ENCODE results near the gene MICAL2.
A peak's percentile ranks its signal among the peaks of the same experiment; 100 is the strongest.

MICAL2 gene

DNA sequence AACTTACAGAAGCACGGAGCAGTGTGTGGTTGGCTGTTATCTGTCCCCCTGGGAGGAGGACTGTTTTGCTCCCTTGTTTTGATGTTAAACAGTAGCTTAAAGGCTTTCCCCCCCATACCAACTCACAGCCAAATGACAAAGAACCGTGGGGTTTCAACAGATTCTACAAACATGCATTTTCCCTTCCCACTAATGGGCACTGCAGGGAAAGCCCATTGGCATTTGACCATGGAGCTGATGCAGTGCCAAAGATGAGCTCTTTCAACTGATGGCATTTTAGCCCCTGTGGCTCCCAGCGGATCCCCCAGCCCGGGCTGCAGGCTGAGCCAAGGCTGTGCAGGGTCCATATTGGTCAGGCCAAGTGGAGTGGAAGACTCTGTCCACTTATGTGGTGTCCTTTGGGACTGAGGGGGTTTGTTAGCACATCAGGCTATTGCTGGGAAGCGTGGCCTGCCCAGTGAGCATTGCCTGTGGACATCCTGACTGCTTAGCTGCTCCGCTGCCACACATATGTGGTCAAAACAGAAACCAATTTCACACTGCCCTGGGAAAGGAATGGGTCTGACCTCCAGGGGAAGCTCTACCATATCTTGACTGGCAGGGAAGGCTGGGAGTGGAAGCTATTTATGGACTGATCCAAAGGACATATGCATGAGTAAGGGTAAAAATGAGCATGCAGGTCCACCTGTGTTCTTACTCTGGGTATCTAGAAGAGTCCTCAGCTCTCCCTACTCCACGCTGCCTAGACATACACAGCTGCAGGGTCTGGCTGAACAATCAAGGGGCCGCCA, 150.5 kb downstream of the MICAL2 start:
- H3K36me3 ChIP-seq (ENCODE audit: insufficient read depth, low read length): peaks cover 74% of the 10 kb centered on the region
- no peak overlapping the region for H3K4me3 ChIP-seq (ENCODE audit: low read depth in 1 of 2, low read length in 2 of 2)
- H3K27ac ChIP-seq (ENCODE audit: low read depth, low read length): no peak overlapping the region
- no peaks in the 10 kb centered on the region for H3K9me3 ChIP-seq (ENCODE audit: low read length)
- H3K27me3 ChIP-seq (ENCODE audit: control insufficient read depth in 1 of 2, insufficient read depth in 2 of 2, low read length in 2 of 2): no peaks in the 10 kb centered on the region
- H3K9ac ChIP-seq (ENCODE audit: low read length): no peak overlapping the region
- no peaks in the 10 kb centered on the region for H3K4me1 ChIP-seq (ENCODE audit: insufficient read depth, low read length)

DNA sequence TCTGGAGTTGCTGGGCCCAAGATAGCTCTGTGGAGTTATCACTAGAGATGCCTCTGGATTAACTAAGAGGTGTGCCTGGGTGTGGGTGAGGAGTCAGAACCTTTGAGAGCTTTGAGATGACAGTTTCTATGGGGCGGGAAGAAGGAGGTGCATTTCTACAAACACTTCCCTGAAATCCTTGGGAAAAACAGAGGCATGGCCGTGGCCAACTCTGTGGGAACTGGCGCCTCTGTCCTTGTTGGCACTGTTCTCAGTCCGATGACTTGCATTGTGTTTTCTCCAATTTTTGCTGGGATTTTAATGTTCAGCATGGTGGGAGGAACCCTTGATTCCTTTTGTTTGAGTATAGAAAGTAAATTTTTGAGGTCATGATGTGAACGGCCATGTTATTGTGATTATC, 151.2 kb downstream of the MICAL2 start:
- no peak overlapping the region for H3K27ac ChIP-seq (ENCODE audit: low read depth, low read length)
- no peaks in the 10 kb centered on the region for H3K9me3 ChIP-seq (ENCODE audit: low read length)
- no peaks in the 10 kb centered on the region for H3K27me3 ChIP-seq (ENCODE audit: control insufficient read depth in 1 of 2, insufficient read depth in 2 of 2, low read length in 2 of 2)
- no peak overlapping the region for H3K9ac ChIP-seq (ENCODE audit: low read length)
- H3K4me1 ChIP-seq (ENCODE audit: insufficient read depth, low read length): no peaks in the 10 kb centered on the region
- no peak overlapping the region for H3K4me3 ChIP-seq (ENCODE audit: low read depth in 1 of 2, low read length in 2 of 2)
- peaks cover 69% of the 10 kb centered on the region for H3K36me3 ChIP-seq (ENCODE audit: insufficient read depth, low read length)

DNA sequence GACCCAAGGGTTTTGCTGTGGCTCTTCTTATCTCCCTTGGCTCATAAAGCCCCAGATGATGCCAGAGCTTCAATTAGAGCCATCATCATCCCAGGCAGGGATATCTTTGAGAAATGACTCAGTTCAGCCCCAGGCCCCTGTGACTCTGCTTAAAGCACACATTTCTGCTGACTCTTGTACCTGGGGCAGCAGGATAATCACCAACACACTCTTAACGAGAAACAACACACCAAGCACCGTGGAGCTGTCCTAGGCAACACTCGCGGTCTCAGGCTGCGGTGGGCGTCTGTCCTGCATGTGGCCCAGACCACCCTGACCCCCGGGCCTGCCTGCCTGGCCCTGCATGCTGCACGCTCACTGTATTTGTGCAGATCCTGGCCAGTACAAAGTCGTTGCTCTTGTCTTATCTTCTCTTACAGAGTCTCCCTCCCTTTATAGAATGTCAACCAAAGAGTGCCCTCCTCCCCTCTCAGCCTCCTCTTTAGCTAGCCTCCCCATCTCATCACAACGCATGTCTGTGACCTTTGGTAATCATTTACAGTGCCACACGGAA, 152.8 kb downstream of the MICAL2 start:
- no peak overlapping the region for H3K9ac ChIP-seq (ENCODE audit: low read length)
- no peaks in the 10 kb centered on the region for H3K27me3 ChIP-seq (ENCODE audit: control insufficient read depth in 1 of 2, insufficient read depth in 2 of 2, low read length in 2 of 2)
- peaks cover 53% of the 10 kb centered on the region for H3K36me3 ChIP-seq (ENCODE audit: insufficient read depth, low read length)
- peaks cover 5% of the 10 kb centered on the region for H3K4me1 ChIP-seq (ENCODE audit: insufficient read depth, low read length)
- no peak overlapping the region for H3K4me3 ChIP-seq (ENCODE audit: low read depth in 1 of 2, low read length in 2 of 2)
- no peaks in the 10 kb centered on the region for H3K9me3 ChIP-seq (ENCODE audit: low read length)
- H3K27ac ChIP-seq (ENCODE audit: low read depth, low read length): no peak overlapping the region

DNA sequence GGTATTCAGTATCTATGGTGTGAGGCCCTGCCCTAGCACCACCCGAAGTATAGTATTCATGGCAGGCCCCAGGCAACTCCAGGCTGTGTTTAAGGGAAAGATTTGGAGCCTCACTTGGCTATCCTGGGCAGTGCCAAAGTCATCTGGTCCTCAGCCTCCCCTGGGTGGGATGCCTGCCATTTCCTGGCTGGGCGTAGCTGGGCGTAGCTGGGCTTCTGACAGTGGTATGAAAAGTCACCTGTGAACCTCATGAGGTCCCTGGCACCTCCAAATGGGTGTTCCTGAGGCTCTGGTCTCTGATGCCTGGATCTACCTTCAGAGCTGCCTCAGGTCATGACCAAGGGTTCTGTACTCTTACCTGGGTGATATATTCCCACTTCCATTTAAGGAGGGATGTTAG, 154.0 kb downstream of the MICAL2 start:
- peaks cover 16% of the 10 kb centered on the region for H3K4me1 ChIP-seq (ENCODE audit: insufficient read depth, low read length)
- H3K4me3 ChIP-seq (ENCODE audit: low read depth in 1 of 2, low read length in 2 of 2): no peak overlapping the region
- H3K27me3 ChIP-seq (ENCODE audit: control insufficient read depth in 1 of 2, insufficient read depth in 2 of 2, low read length in 2 of 2): no peaks in the 10 kb centered on the region
- no peak overlapping the region for H3K9ac ChIP-seq (ENCODE audit: low read length)
- no peak overlapping the region for H3K27ac ChIP-seq (ENCODE audit: low read depth, low read length)
- no peaks in the 10 kb centered on the region for H3K9me3 ChIP-seq (ENCODE audit: low read length)
- peaks cover 42% of the 10 kb centered on the region for H3K36me3 ChIP-seq (ENCODE audit: insufficient read depth, low read length)

DNA sequence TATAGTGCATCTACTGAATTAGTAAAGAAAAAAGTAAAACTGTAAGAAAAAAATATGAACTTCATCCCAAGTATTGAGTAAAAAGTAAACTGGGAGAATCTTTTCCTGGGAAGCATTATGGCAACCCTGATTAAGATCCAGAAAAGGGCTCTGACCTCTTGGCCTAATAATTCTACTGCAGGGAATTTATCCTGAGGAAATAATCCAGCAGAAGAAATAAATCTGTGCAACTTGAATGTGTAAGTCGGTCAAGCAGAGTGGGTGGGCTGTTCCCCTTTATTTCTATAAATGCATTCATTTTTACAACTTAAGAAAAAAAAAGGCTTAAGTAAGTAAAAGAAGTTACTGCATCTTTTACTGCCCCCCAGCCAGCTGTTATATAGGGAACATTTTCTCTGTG, 155.7 kb downstream of the MICAL2 start:
- Histone ChIP-seq H3K36me3 (ENCODE audit: insufficient read depth, low read length) (peaks cover 26% of the 10 kb centered on the region), H3K27me3 (ENCODE audit: control insufficient read depth in 1 of 2, insufficient read depth in 2 of 2, low read length in 2 of 2) (no peaks in the 10 kb centered on the region), H3K4me1 (ENCODE audit: insufficient read depth, low read length) (peaks cover 30% of the 10 kb centered on the region), H3K27ac (ENCODE audit: low read depth, low read length) (no peak overlapping the region), H3K4me3 (ENCODE audit: low read depth in 1 of 2, low read length in 2 of 2) (no peak overlapping the region), H3K9ac (ENCODE audit: low read length) (no peak overlapping the region), H3K9me3 (ENCODE audit: low read length) (no peaks in the 10 kb centered on the region)

DNA sequence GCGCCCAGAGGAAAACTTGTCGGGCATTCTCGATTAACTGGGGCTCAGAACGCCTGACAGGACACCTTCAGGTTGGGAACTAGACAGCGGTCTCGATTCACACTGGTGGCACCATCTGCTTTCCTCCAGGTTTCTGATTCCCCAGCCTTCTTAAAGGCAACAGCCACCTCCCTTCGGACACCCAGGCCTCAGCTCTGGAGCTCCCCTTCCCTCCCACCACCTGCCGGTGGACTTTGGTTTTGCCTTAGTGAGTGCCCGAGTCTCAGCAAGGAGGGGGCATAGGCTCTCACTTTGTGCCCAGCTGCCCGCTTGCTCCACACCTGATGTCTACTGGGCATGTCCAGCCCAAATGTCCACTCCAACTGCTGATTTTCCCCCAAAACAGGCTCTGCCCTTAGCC, 156.6 kb downstream of the MICAL2 start:
- no peaks in the 10 kb centered on the region for H3K9me3 ChIP-seq (ENCODE audit: low read length)
- no peak overlapping the region for H3K4me3 ChIP-seq (ENCODE audit: low read depth in 1 of 2, low read length in 2 of 2)
- H3K4me1 ChIP-seq (ENCODE audit: insufficient read depth, low read length): peaks cover 30% of the 10 kb centered on the region
- H3K9ac ChIP-seq (ENCODE audit: low read length): no peak overlapping the region
- no peak overlapping the region for H3K27ac ChIP-seq (ENCODE audit: low read depth, low read length)
- peaks cover 18% of the 10 kb centered on the region for H3K36me3 ChIP-seq (ENCODE audit: insufficient read depth, low read length)
- H3K27me3 ChIP-seq (ENCODE audit: control insufficient read depth in 1 of 2, insufficient read depth in 2 of 2, low read length in 2 of 2): no peaks in the 10 kb centered on the region

DNA sequence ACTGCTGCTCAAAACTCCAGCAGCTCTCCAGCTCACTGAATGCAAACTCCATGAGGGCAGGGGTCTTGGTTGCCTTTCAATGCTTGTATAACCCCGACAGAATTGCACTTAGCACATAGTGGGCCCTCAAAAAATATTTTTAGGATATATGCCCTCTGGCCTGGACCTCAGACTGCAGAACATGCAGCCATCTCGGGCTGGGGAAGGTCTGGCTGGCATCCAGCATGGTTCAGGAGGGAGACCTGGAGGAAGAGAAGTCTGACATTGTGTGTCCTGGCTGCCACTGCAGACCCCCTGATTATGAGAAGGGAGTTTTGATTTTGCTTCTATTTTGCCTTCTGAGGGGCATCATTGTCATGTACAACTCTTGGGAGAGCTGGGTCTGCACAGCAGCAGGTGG, 157.5 kb downstream of the MICAL2 start:
- Histone ChIP-seq H3K27me3 (ENCODE audit: control insufficient read depth in 1 of 2, insufficient read depth in 2 of 2, low read length in 2 of 2) (no peaks in the 10 kb centered on the region), H3K36me3 (ENCODE audit: insufficient read depth, low read length) (peaks cover 15% of the 10 kb centered on the region), H3K4me1 (ENCODE audit: insufficient read depth, low read length) (peaks cover 30% of the 10 kb centered on the region), H3K4me3 (ENCODE audit: low read depth in 1 of 2, low read length in 2 of 2) (no peak overlapping the region), H3K9me3 (ENCODE audit: low read length) (no peaks in the 10 kb centered on the region), H3K9ac (ENCODE audit: low read length) (no peak overlapping the region), H3K27ac (ENCODE audit: low read depth, low read length) (peak overlapping the region; percentile 48)

DNA sequence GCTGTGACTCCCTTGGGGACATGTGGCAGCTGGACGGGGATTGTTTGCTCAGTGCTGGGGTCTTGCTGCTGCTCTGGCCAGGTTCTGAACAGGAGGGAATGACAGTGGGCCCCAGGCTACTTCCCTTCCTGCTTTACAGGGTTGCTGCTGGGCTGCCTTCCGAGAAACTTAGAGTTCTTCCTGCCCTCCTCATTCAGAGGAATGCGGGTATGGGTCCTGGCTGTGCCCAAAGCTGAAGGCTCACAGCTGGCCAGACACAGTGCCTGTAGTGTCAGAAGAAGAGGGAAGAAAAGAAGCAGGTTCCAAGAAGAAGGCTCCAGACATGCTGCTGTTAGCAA, 158.7 kb downstream of the MICAL2 start:
- Histone ChIP-seq H3K36me3 (ENCODE audit: insufficient read depth, low read length) (peaks cover 3% of the 10 kb centered on the region), H3K27ac (ENCODE audit: low read depth, low read length) (peak overlapping the region; percentile 66), H3K27me3 (ENCODE audit: control insufficient read depth in 1 of 2, insufficient read depth in 2 of 2, low read length in 2 of 2) (no peaks in the 10 kb centered on the region), H3K9me3 (ENCODE audit: low read length) (no peaks in the 10 kb centered on the region), H3K4me3 (ENCODE audit: low read depth in 1 of 2, low read length in 2 of 2) (no peak overlapping the region), H3K4me1 (ENCODE audit: insufficient read depth, low read length) (peaks cover 30% of the 10 kb centered on the region), H3K9ac (ENCODE audit: low read length) (no peak overlapping the region)

DNA sequence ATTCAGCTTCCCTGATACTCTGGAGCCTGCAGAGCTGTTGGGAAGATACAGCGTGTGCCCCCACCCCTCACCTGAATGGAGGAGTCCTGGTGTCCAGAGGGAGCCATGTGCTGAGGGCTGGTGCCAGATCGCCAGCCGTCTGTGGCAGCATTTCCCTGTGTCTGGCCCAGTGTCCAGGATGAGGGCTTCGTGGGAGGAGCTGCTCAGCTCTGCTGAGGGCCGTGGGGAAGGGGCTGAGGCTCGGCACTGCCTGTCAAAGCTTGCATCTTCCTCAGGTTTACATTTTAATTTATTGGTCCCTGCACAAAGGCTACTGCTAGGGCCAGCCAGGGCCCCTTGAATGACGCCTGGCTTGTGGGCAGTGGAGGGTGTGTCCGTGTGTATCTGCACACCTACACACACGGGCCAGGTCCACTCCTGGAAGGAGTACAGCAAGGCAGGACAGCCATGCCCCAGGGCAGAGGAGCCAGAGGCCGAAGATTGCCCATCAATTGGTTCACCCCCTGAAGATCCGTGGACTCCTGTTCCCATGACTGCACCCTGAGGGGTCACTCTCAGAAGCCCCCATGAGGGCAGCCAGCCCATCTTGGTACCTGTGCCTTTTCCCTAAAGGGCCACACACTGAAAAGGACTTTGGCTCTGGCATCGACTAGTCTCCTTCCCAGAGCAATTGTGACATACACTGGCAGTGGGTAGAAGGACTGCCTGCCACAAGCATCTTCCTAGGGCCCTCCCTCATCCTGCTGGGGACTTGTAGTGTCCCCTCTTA, 159.2 kb downstream of the MICAL2 start:
- Histone ChIP-seq H3K9ac (ENCODE audit: low read length) (no peak overlapping the region), H3K36me3 (ENCODE audit: insufficient read depth, low read length) (no peaks in the 10 kb centered on the region), H3K4me3 (ENCODE audit: low read depth in 1 of 2, low read length in 2 of 2) (peak overlapping the region in 1 of 2 donors; percentile 28), H3K27ac (ENCODE audit: low read depth, low read length) (peak overlapping the region; percentile 66), H3K4me1 (ENCODE audit: insufficient read depth, low read length) (peaks cover 30% of the 10 kb centered on the region), H3K27me3 (ENCODE audit: control insufficient read depth in 1 of 2, insufficient read depth in 2 of 2, low read length in 2 of 2) (no peaks in the 10 kb centered on the region), H3K9me3 (ENCODE audit: low read length) (no peaks in the 10 kb centered on the region)

DNA sequence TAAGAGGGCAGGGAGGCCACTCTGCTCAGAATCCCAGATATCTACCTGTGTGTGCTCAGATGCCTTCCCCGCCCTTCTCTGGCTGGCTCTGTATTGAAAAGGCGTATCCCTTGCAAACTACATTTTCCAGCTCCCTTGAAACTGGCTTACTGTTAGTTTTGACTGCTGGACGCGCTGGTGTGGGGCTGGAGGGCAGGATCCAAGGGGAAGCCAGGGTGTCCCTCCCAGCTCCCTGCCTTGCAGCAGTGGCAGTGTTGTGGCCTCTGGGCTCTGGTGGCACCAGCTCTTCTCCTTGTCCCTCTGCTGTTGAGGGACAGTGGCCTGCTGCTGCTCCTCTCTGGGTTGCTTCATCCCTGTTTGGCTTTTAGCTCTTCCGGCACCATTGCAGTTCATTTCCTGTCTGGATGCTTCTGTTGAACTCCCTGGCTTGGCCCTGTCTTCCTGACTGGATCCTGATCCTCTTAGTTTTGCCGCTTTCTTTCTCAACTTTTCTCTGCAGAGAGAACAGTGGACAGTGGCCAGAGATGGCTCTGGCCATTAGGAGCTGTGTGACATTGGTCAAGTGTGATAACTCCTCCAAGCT, 159.9 kb downstream of the MICAL2 start:
- H3K27ac ChIP-seq (ENCODE audit: low read depth, low read length): peak overlapping the region; percentile 42
- no peaks in the 10 kb centered on the region for H3K36me3 ChIP-seq (ENCODE audit: insufficient read depth, low read length)
- H3K27me3 ChIP-seq (ENCODE audit: control insufficient read depth in 1 of 2, insufficient read depth in 2 of 2, low read length in 2 of 2): no peaks in the 10 kb centered on the region
- no peaks in the 10 kb centered on the region for H3K9me3 ChIP-seq (ENCODE audit: low read length)
- peak overlapping the region in 1 of 2 donors; percentile 28 for H3K4me3 ChIP-seq (ENCODE audit: low read depth in 1 of 2, low read length in 2 of 2)
- H3K4me1 ChIP-seq (ENCODE audit: insufficient read depth, low read length): peaks cover 30% of the 10 kb centered on the region
- H3K9ac ChIP-seq (ENCODE audit: low read length): no peak overlapping the region

DNA sequence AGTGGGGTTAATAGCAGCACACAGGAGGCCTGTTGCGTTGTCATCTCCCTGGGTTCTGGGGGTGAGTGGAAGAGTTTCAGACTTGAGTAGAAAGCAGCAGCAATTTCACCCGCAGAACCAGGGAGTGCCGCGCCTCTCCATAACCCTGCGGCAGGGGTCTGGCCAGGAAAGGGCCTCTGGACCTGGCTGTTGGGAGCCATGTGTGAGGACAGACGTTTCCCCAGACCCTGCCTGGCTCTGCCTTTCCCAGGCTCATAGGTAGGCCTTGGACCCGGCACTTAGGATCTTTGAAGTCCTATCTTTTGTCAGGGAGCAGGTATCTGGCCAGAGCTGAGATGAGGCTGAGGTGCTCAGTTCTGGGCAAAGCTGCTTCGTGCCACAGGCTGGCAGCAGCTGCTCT, 160.4 kb downstream of the MICAL2 start:
- no peak overlapping the region for H3K9ac ChIP-seq (ENCODE audit: low read length)
- no peaks in the 10 kb centered on the region for H3K27me3 ChIP-seq (ENCODE audit: control insufficient read depth in 1 of 2, insufficient read depth in 2 of 2, low read length in 2 of 2)
- H3K9me3 ChIP-seq (ENCODE audit: low read length): no peaks in the 10 kb centered on the region
- no peaks in the 10 kb centered on the region for H3K36me3 ChIP-seq (ENCODE audit: insufficient read depth, low read length)
- peaks cover 30% of the 10 kb centered on the region for H3K4me1 ChIP-seq (ENCODE audit: insufficient read depth, low read length)
- H3K4me3 ChIP-seq (ENCODE audit: low read depth in 1 of 2, low read length in 2 of 2): no peak overlapping the region
- H3K27ac ChIP-seq (ENCODE audit: low read depth, low read length): peak overlapping the region; percentile 26

Measured in muscle layer of colon (tissue), 2 donors.